ENCODE data around the gene MYRF.

MYRF gene

DNA sequence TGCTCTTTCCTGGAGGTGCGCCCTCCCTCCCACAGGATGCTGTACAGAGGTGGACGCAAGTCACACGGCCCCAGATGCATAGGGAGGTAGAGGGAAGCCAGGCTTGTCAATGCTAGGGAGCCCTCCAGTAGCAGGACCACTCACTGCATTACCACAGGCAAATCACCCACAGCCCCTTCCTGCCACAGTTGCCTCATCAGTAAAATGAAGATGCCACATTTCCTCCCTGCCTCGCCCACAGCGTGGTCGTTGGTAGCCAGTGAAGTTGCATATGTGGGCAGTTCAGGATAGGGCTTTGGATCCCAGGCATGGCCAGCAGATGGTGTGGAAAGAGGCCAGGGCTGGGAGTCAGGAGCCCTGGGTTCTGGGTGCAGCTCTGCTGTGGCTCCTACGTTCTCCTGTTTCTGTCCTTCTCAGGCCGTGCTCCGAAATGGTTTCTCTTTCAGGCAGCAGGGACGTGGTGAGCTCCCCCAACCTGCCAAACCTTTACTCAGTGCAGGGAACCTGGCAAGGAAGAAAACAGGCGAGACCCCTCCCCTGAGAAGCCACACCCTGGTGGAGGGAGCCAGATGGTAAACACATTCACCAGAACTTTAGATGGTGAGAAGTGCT, 49.6 kb upstream of the MYRF start:
- ChIA-PET POLR2A (no interaction called here), CTCF (interaction anchor here (0.7 to 1.5 kb wide), 2 partner anchors 44 to 407 kb away, joined by 3 read pairs; no protein-coding TSS in a partner anchor)
- Histone ChIP-seq H3K9me3 (ENCODE audit: control insufficient read depth, insufficient read depth, low read depth, low read length) (no peaks in the 10 kb centered on the region), H3K36me3 (ENCODE audit: control insufficient read depth in 2 of 2, insufficient read depth in 1 of 2, low read length in 2 of 2) (no peaks in the 10 kb centered on the region), H3K4me1 (ENCODE audit: control insufficient read depth, insufficient read depth, low read length) (no peaks in the 10 kb centered on the region), H3K27ac (ENCODE audit: extremely low read depth, low read depth, low read length) (no peak overlapping the region), H3K4me3 (ENCODE audit: low read depth, low read length) (no peak overlapping the region)
- TF ChIP-seq, protein P1, sequence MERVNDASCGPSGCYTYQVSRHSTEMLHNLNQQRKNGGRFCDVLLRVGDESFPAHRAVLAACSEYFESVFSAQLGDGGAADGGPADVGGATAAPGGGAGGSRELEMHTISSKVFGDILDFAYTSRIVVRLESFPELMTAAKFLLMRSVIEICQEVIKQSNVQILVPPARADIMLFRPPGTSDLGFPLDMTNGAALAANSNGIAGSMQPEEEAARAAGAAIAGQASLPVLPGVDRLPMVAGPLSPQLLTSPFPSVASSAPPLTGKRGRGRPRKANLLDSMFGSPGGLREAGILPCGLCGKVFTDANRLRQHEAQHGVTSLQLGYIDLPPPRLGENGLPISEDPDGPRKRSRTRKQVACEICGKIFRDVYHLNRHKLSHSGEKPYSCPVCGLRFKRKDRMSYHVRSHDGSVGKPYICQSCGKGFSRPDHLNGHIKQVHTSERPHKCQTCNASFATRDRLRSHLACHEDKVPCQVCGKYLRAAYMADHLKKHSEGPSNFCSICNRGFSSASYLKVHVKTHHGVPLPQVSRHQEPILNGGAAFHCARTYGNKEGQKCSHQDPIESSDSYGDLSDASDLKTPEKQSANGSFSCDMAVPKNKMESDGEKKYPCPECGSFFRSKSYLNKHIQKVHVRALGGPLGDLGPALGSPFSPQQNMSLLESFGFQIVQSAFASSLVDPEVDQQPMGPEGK (tag by site-specific recombination; IDR thresholded peaks at IDR 0.05): no peak
- TF ChIP-seq, protein P2, sequence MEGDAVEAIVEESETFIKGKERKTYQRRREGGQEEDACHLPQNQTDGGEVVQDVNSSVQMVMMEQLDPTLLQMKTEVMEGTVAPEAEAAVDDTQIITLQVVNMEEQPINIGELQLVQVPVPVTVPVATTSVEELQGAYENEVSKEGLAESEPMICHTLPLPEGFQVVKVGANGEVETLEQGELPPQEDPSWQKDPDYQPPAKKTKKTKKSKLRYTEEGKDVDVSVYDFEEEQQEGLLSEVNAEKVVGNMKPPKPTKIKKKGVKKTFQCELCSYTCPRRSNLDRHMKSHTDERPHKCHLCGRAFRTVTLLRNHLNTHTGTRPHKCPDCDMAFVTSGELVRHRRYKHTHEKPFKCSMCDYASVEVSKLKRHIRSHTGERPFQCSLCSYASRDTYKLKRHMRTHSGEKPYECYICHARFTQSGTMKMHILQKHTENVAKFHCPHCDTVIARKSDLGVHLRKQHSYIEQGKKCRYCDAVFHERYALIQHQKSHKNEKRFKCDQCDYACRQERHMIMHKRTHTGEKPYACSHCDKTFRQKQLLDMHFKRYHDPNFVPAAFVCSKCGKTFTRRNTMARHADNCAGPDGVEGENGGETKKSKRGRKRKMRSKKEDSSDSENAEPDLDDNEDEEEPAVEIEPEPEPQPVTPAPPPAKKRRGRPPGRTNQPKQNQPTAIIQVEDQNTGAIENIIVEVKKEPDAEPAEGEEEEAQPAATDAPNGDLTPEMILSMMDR (tag by site-specific recombination; IDR thresholded peaks at IDR 0.05): no peak
- no peak for TF ChIP-seq ZNF174 (tag by site-specific recombination; IDR thresholded peaks at IDR 0.05)
- TF ChIP-seq ZNF138 (tag by site-specific recombination; IDR thresholded peaks at IDR 0.05; ENCODE audit: borderline replicate concordance): no peak
- TF ChIP-seq, protein P3, sequence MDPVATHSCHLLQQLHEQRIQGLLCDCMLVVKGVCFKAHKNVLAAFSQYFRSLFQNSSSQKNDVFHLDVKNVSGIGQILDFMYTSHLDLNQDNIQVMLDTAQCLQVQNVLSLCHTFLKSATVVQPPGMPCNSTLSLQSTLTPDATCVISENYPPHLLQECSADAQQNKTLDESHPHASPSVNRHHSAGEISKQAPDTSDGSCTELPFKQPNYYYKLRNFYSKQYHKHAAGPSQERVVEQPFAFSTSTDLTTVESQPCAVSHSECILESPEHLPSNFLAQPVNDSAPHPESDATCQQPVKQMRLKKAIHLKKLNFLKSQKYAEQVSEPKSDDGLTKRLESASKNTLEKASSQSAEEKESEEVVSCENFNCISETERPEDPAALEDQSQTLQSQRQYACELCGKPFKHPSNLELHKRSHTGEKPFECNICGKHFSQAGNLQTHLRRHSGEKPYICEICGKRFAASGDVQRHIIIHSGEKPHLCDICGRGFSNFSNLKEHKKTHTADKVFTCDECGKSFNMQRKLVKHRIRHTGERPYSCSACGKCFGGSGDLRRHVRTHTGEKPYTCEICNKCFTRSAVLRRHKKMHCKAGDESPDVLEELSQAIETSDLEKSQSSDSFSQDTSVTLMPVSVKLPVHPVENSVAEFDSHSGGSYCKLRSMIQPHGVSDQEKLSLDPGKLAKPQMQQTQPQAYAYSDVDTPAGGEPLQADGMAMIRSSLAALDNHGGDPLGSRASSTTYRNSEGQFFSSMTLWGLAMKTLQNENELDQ (tag by site-specific recombination; IDR thresholded peaks at IDR 0.05; ENCODE audit: low read depth): no peak
- no peak for TF ChIP-seq ZNF416 (tag by site-specific recombination; IDR thresholded peaks at IDR 0.05)
- TF ChIP-seq, protein P4, sequence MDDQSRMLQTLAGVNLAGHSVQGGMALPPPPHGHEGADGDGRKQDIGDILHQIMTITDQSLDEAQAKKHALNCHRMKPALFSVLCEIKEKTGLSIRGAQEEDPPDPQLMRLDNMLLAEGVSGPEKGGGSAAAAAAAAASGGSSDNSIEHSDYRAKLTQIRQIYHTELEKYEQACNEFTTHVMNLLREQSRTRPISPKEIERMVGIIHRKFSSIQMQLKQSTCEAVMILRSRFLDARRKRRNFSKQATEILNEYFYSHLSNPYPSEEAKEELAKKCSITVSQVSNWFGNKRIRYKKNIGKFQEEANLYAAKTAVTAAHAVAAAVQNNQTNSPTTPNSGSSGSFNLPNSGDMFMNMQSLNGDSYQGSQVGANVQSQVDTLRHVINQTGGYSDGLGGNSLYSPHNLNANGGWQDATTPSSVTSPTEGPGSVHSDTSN (CRISPR knock-in tag; IDR thresholded peaks at IDR 0.05): no peak

DNA sequence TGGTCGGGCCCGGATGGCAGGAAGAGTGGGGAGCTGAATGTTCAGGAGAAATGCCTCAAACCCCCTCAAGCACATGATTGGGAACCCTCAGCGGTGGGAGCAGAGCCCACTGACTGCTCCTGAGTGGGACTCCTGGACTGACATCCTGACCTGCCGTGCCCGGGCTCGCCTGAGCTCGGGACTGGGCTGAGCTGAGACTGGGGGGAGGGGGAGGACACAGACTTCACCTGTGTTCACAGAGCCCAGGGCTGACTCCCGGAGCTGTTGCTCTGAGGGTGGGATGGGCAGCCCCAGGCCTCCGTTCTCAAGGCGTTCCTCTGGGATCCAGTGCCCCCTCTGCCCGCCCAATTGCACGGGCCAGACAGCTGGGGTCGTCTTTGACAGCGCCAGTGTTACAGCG, 47.6 kb upstream of the MYRF start:
- Histone ChIP-seq H3K36me3 (ENCODE audit: control insufficient read depth in 2 of 2, insufficient read depth in 1 of 2, low read length in 2 of 2) (no peaks in the 10 kb centered on the region), H3K27ac (ENCODE audit: extremely low read depth, low read depth, low read length) (no peak overlapping the region), H3K9me3 (ENCODE audit: control insufficient read depth, insufficient read depth, low read depth, low read length) (no peaks in the 10 kb centered on the region), H3K4me1 (ENCODE audit: control insufficient read depth, insufficient read depth, low read length) (no peaks in the 10 kb centered on the region), H3K4me3 (ENCODE audit: low read depth, low read length) (no peak overlapping the region)
- POLR2A ChIA-PET: interaction anchor here (1.6 kb wide), 1 partner anchor 14 kb away, joined by 9 read pairs; no protein-coding TSS in a partner anchor
- CTCF ChIA-PET: interaction anchor here (0.6 to 0.9 kb wide), 2 partner anchors 57 to 270 kb away, joined by 3 read pairs; no protein-coding TSS in a partner anchor
- no peak for TF ChIP-seq KLF9 (tag by site-specific recombination; IDR thresholded peaks at IDR 0.05; ENCODE audit: low read depth)
- TF ChIP-seq, protein P5, sequence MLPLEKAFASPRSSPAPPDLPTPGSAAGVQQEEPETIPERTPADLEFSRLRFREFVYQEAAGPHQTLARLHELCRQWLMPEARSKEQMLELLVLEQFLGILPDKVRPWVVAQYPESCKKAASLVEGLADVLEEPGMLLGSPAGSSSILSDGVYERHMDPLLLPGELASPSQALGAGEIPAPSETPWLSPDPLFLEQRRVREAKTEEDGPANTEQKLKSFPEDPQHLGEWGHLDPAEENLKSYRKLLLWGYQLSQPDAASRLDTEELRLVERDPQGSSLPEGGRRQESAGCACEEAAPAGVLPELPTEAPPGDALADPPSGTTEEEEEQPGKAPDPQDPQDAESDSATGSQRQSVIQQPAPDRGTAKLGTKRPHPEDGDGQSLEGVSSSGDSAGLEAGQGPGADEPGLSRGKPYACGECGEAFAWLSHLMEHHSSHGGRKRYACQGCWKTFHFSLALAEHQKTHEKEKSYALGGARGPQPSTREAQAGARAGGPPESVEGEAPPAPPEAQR (tag by site-specific recombination; IDR thresholded peaks at IDR 0.05): no peak
- no peak for TF ChIP-seq ZBTB17 (tag by site-specific recombination; IDR thresholded peaks at IDR 0.05)
- no peak for TF ChIP-seq ZNF664 (tag by site-specific recombination; IDR thresholded peaks at IDR 0.05)
- TF ChIP-seq ZNF214 (tag by site-specific recombination; IDR thresholded peaks at IDR 0.05; ENCODE audit: borderline replicate concordance): no peak
- no peak for TF ChIP-seq ZNF544 (tag by site-specific recombination; IDR thresholded peaks at IDR 0.05)
- TF ChIP-seq, protein P4 (CRISPR knock-in tag; IDR thresholded peaks at IDR 0.05): no peak
- no peak for TF ChIP-seq ZNF623 (tag by site-specific recombination; IDR thresholded peaks at IDR 0.05)
- TF ChIP-seq, protein P1 (tag by site-specific recombination; IDR thresholded peaks at IDR 0.05): no peak
- no peak for TF ChIP-seq ZNF501 (tag by site-specific recombination; IDR thresholded peaks at IDR 0.05)
- TF ChIP-seq ZNF138 (tag by site-specific recombination; IDR thresholded peaks at IDR 0.05; ENCODE audit: borderline replicate concordance): no peak
- TF ChIP-seq ZNF660 (tag by site-specific recombination; IDR thresholded peaks at IDR 0.05): no peak
- no peak for TF ChIP-seq MYNN (tag by site-specific recombination; IDR thresholded peaks at IDR 0.05; ENCODE audit: borderline replicate concordance)
- TF ChIP-seq, protein P6, sequence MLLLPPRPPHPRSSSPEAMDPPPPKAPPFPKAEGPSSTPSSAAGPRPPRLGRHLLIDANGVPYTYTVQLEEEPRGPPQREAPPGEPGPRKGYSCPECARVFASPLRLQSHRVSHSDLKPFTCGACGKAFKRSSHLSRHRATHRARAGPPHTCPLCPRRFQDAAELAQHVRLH (tag by site-specific recombination; IDR thresholded peaks at IDR 0.05): no peak
- no peak for TF ChIP-seq ZNF391 (tag by site-specific recombination; IDR thresholded peaks at IDR 0.05; ENCODE audit: borderline replicate concordance, low read depth)
- TF ChIP-seq ZNF394 (tag by site-specific recombination; IDR thresholded peaks at IDR 0.05; ENCODE audit: borderline replicate concordance): no peak
